D721Med (cell line): ENCODE results near the gene CDK5RAP2.
A peak's percentile ranks its signal among the peaks of the same experiment; 100 is the strongest.

Source experiments
- DNase-seq: peaks from one replicate; pipeline ENCODE4 v3.0.0; 2011; ENCODE audit warnings: low spot score; ENCODE audit not compliant: insufficient read length
- FAIRE-seq: peaks from 2 replicates; lab custom pipeline; 2011; peaks lifted over from hg19 to GRCh38; lab: Jason Lieb, UNC
- TF ChIP-seq, protein P1 (sequence below): IDR thresholded peaks from 2 replicates; pipeline ENCODE4 v1.5.1; 2012; ENCODE audit warnings: mild to moderate bottlenecking, control low read depth; ENCODE audit not compliant: insufficient read depth; ENCODE audit errors: missing control alignments

Gene CDK5RAP2

DNA sequence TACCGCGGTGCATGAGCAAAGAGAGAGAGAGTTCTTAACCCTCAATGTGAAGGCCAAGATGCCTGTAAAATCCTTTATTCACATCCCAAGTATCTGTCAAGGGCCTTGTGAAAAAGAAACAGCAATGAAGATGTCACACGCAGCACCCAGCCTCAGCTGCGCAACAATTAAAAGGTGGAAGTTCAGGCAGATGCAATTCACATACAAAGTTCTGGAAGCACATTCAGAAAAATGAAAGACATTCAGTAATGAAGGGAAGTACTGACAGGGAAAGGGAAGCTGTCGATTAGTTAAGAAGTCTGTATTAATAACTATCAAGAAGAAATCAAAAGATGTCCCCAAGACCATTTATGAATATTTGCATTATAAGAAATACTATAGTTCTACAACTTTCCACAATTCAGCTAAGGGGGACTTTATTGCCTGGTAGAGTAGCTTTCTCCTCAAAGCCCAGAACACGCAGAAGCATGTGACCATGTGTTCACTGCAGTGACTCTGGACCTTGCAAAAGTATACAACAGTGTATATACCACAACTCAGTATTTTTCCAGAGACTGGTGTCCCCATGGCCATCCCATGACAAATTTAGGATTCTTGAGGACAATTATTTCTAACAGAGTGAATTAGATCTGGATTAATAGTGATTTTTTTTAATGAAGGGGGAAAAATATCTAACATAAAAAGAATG is 137.5 kb downstream of the CDK5RAP2 start:
- no peak for DNase-seq
- FAIRE-seq = no peak
- TF ChIP-seq, protein P1, sequence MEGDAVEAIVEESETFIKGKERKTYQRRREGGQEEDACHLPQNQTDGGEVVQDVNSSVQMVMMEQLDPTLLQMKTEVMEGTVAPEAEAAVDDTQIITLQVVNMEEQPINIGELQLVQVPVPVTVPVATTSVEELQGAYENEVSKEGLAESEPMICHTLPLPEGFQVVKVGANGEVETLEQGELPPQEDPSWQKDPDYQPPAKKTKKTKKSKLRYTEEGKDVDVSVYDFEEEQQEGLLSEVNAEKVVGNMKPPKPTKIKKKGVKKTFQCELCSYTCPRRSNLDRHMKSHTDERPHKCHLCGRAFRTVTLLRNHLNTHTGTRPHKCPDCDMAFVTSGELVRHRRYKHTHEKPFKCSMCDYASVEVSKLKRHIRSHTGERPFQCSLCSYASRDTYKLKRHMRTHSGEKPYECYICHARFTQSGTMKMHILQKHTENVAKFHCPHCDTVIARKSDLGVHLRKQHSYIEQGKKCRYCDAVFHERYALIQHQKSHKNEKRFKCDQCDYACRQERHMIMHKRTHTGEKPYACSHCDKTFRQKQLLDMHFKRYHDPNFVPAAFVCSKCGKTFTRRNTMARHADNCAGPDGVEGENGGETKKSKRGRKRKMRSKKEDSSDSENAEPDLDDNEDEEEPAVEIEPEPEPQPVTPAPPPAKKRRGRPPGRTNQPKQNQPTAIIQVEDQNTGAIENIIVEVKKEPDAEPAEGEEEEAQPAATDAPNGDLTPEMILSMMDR = no peak

DNA sequence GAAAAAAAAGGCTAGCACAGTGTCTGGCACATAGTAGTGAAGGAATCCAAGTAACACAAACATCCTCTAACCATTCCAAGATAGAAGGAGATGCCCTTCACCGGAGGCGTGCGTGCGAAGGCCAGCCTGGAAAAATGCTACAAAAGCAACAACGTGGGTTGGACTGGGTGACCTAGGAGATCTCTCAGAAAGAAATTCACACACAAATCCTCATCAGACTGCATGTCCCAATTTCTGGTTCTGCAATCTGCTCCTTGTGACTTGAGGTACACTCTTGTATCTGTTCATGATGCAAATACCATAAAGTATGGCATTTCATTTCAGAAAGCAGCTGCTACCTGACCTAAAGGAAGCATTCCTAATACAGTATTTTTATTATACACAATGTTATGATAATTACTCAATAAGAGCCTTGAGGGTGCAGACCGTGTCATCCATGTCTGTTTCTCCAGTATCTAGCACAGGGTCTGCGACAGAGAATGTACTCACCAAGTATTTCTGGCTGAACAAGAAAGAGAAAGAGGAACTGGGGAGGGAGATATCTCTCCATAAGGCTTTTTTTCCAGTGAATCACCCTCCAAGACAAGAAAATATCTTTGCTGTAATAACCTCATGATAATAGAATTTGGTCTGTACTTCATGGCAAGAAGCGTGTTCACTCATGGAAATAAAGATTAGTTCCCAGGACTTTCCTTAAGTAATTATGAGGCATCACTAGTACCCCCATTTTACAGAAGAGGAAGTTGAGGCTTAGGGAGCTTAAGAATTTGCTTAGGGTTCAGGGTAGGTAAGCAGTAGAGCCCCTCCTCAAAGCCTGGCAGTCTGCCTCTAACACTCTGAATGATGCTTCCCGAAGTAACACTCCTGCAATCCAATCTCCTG is 138.3 kb downstream of the CDK5RAP2 start:
- no peak for FAIRE-seq
- TF ChIP-seq, protein P1 = no peak
- DNase-seq = no peak

DNA sequence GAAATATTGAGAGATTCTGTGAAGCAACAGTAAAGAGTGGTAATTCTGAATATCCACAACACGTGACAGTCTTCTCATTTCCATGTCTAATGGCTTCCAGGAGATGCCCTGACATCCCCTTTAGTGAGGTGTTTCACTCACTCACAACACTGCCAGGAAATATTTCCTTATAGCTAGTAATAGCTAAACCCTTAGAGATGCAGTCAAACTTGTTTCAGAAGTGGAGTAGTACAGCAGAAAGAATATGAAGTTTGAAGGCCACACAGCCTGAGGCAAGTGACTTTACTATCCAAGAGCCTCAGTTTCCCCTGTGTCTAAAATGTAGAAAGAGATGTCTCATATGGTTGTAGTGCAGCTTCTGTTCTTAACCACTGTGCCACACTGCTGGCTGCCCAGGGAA is 139.2 kb downstream of the CDK5RAP2 start:
- FAIRE-seq (no peak), DNase-seq (no peak)
- TF ChIP-seq, protein P1 = no peak

DNA sequence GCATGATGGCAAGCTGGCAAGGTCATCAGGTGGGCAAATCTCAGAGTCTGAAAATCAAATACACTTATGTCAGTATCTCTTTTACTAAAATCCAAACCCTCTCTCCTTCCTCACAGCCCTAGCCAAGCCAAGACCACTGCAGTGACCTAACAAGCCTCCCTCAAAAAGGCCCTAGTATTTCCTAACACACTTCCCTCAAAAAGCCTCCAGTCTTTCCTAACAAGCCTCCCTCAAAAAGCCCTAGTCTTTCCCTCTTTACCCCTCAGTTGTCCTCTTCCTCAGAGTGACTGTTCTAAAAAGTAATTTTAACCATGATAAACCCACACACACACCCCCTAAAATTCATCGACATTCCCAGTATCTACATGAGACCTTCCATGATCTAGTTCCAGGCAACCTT is 140.0 kb downstream of the CDK5RAP2 start:
- TF ChIP-seq, protein P1 = no peak
- FAIRE-seq (no peak), DNase-seq (no peak)

DNA sequence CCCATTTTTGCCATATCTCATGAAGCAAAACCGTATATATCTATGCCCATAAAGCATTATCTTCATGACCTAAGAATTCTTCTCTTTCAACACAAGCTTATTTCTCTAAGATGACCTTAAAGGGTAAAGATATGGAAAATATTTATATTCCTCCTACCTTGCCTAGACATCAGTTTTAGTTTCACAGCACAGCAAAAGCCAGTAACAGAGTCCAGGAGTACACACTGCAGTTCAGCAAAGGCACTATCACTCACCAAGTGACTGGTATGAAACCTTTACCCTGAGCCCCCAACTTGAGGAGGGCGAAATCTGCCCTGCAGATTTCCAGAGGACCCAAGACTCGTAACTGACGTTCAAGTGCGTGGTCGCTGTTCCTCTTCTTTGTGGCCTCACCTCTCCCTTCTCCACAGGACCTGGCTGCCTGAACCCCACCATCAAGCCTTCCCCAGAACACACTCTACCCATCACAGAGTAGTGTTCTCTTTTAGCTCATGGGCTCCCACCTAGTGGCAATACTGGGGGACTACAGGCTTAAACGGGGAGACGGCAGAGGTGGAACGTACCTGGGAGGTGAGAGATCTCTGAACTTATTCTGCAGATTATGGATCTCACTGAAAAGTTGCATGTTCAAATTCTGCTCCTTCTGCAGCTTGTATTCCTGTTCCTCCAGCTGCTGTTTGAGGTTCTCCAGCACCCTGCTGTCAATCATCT is 141.0 kb downstream of the CDK5RAP2 start:
- TF ChIP-seq, protein P1 = peak; percentile 16
- FAIRE-seq (no peak), DNase-seq (no peak)

DNA sequence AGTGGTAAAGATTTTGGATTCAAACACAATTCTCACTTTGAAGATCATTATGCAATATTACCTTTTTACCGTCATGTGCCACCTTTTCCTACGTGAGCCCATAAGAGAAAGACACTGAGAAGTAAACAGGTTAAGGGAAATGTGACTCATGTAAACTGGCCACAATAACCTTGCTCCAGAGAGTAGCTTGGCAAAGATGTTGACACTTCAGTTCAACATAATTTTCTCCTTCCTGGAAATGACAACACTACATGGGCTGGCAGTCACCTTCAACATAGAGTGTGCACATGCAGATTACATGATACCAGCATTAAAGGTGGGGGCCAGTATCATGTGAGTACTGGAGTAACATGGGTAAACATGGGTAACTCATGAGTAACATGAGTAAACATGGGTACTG is 141.9 kb downstream of the CDK5RAP2 start:
- FAIRE-seq = no peak
- TF ChIP-seq, protein P1 = no peak
- no peak for DNase-seq
